Forelimb muscle (tissue), 1 donor: ENCODE data around the gene METTL22. TPM values are rescaled to one million over a fixed set of nuclear protein-coding genes. Genes with fewer than 3 reads are reported as not detected.

Source experiments
- DNase-seq: peaks from one replicate; pipeline ENCODE4 v3.0.0-alpha.2; 2013; ENCODE audit warnings: low read depth
- polyA plus RNA-seq: library from polyadenylated mRNA; unstranded; fragments of 120-200 nt; gene quantifications from one replicate; pipeline ENCODE4 v1.2.1, GENCODE V29; 2013; ENCODE audit not compliant: insufficient read length

The METTL22 gene
- polyA plus RNA-seq, 1 donor, result 22.1 TPM

DNA sequence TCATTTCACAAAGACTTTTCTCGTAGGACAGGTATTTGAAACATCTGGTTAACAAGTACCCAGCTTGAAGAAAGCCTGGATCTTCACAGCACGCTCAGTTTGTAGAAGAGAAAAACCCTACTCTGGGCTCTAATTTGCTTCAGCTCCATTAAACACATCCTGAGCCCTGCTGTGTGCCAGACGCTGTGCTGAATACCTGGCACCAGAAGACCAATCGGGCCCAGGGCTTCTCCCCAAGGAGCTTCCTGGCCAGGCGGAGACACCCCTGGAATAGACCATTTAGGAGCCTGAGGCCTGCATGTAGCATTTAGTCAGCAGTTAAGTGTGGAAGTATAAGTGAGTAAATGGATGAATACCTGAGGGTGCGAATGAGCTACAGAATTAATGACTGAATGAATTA, 44.0 kb downstream of the METTL22 start:
- no peak for DNase-seq

DNA sequence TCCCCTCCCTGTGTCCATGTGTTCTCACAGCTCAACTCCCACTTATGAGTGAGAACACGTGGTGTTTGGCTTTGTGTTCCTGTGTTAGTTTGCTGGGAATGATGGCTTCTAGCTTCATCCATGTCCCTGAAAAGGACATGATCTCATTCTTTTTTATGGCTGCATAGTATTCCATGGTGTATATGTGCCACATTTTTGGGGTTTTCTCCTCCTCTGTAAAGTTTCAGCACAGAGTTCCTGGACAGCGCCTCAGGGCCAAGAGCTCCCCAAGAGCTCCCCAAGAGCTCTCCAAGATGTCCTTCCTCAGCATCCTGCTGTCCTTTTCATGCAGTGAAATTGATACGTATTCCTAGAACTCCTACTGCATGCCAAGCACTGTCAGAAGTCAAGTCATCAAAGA, 46.0 kb downstream of the METTL22 start:
- no peak for DNase-seq

DNA sequence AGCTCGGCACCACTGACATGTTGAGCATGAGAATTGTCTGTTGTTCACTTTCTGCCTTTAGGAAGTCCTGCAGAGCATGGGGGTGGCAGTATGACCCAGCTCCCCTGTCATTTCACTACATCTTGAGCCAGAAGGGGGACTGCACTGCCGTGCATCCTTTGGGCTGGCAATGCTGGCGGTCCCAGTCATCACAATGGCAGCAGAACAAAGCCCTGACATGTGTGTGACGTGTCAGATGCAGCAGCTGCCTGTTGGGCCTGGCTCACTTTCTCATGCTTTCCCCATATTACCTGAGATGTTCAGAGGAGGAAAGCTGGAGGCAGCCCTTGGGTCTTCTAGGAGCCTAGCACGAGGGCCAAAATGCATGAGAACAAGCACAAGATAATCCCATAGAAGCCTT, 46.6 kb downstream of the METTL22 start:
- no peak for DNase-seq

DNA sequence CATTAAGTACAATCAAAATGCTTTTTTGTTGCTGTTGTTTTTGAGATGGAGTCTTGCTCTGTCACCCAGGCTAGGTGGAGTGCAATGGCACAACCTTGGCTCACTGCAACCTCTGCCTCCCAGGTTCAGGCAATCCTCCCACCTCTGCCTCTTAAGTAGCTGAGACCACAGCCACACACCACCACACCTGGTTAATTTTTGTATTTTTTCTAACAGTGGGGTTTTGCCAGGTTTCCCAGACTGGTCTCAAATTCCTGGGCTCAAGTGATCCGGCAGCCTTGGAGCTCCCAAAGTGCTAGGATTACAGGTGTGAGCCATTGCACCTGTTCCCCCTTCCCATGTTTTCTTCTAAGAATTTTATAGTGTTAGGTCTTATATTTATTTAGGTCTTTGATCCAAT, 48.0 kb downstream of the METTL22 start:
- DNase-seq, result no peak

DNA sequence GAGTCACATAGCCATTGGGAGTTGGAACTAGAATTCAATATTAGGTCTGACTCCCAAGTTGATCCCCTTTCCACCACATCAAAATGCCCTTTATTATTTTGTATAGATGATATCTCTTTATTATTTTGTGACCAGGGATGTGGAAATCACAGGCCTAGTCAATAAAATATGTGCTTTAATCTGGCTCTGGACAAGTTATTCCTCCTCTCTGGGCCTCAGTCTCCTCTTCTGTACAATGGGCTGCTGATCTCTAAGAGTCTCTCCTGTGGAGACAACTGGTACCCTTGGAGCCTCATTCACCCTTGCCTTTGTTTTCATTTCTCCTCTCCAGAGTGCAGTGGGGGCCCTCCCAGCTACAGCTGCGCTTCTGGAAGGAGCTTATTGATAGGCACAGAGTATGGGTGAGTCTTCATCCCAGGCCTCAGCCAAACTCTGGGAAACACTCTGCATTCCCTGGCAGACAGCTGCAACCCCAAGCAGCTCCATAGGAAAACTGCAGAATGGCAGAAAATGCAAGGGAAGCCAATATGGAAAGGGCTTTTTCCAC, 48.6 kb downstream of the METTL22 start:
- DNase-seq, result no peak

DNA sequence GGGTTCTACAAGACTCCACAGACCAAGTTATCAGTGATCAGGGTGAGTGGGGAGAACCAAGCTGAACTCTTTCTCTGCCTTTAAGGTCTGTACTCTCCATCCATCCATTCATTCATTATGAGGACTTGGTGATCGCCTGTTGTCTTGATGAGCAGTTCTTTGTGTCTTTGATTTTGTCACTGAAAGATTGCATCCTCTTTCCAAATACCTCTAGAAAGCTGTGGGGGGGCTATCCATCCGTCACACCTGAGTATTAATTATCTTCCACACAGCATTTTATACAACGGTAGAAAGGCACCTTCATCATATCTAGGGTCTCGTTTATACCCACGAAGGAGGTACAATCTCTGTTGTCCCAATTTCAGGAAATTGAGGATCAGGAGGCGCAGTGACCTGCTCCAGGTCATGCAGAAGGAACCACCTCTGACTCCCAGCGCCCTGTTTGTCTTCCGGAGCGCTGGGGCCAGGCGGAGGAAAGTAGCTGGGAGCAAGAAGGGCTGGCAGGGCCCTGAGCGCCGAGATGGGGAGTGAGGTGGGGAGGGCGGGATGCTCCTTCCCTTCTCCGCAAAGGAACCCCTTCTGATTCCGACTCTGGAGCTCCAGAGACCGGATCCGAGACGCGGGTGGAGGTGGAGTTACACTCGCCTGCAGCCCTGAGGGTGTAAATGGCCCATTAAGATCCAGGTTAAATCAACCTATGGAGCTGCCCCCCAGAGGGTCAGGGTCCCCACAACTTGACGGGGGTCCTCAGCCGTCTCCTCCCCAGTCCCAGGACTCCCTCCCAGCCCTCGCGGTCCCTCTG, 52.3 kb downstream of the METTL22 start:
- no peak for DNase-seq

DNA sequence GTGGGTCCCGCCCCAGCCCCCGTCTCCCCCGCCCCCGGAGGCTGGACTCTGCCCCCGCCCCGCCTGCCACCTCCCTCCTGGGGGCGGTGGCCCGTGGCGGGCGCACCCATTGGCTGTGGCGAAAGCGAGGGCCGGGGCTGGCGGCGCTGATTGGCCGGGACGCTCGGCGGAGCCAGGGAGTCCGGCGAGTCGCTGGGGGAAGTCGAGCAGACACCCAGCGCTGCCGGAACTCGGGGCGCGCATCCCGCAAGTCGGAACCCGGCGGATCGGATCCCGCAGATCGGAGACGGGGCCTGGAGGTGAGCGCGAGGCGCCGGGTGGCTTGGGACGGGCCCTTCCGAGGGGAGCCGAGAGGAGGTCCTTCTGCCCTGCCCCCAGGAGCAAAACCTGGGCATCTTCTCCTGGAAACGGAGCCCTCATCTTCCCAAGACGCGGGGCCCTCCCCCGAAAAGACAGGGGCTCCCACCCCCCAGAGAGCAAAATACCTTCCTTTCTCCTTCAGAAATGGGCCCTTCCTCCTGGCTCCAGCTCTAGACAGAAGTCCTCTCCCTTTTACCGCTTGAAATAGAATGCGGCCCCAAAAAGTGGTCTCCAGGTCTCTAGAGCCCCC, 53.0 kb downstream of the METTL22 start, which contains the start of gene ABAT:
ABAT (plus strand) TSS at position 205 of the 610 bp plus-strand sequence. CDS start 61,123 bp downstream, outside the sequence.
- peak; percentile 44 for DNase-seq

DNA sequence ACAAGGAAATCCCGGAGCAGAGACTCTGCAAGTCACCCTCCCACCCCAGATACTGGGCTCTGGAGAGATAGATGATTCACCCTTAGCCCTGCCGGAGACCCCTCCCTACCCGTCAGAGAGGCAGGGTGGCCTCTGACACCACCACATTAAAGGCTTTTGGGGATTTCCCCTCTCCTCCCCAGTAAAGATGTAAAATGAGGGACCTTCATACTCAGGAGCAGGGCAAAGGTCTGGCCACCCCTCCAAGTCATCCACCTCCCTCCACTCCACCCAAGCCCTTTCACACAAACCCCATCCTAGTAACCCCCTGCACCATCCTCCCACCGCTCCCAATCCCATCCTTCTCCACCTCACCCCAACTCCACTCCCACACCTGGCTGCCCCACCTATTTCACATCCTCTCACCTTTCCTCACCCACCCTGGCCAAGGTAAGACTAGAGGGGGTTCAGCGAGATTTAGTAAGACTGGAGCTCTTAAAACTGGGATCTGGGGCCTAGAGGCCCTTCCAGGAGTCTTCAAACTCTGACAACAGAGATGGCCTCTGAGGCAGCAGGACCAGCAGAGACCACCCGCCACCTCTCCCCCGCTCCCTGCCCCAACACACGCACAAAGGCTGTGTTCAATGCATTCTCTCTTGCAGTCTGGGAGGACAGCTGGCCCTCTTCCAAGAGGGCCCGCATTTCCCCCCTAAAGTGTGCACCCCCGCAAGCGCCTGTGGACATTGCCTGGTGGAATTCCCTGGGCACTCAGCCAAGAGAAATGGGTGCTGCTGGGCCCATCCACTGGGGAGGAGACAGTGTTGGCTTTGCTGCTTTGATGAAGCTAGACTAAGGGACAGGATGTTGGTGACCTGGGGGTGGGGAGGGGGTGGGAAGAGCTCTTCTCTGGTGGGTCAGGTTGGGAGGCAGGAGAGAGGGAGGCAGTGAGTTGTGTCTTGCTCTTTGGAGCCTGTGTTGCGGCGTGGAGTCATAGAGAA, 54.0 kb downstream of the METTL22 start:
- DNase-seq, result no peak

DNA sequence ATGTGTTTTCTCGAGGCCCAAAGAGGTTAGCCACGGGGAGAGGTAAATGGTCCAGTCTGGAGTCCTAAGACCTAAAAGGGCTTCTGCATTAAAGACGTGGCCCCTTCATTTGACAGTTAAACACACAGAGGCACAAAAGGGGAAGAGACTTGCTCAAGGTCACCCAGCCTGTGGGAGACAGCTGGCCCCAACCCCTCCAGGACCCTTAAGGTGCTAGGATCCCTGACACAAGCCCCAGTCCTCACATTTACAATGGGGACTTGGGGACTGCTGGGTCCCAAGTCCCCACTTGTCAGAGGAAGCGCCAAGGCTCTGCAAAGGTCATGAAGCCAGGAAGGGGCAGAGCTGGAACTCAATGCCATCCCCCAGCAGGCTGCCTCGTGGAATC, 54.7 kb downstream of the METTL22 start:
- DNase-seq, result no peak

DNA sequence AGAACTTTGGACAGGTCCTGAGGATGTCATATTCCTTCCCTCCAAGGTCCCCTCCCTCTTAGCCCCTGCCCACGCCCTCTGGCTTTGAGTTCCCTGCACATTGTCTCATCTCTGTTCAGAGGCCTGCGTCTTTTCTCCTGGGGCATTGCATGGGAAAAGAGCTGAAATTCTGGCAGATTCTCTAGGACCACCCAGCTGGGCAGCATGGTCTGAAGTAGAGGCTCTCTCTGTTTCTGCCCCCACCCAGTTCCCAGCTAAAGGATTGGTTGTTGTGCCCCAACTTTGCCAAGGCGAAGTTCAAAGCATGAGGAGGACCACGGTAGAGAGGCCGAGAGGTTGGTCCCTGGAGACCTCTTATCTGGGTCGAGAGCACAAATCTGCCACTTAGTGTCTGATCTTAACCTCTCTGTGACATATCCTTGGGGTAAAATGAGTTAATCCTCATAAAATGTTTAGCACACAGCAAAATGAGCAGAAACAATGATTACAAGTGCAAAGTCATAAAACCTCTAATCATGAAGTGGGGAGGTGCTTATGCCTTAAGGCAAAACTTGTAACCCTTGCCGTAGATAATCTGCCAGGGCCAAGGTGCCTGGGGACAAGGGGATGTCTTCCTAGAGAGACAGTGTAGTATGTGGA, 55.4 kb downstream of the METTL22 start:
- DNase-seq, result no peak

DNA sequence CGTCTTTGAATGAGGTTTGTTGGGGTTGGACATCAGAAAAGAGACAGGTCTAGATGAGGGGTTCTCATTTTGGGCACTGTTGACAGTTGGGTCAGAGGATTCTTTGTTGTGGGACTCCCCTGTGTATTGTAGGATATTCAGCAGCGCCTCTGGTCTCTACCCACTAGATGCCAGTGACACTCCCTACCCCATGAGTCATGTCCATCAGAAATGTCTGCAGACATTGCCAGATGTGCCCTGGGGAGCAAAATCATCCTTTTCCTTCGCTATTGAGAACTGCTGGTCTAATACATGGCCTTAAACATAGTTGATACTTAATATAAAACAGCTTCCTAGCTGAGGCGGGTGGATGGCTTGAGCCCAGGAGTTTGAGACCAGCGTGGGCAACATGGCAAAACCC, 56.0 kb downstream of the METTL22 start:
- DNase-seq, result no peak

DNA sequence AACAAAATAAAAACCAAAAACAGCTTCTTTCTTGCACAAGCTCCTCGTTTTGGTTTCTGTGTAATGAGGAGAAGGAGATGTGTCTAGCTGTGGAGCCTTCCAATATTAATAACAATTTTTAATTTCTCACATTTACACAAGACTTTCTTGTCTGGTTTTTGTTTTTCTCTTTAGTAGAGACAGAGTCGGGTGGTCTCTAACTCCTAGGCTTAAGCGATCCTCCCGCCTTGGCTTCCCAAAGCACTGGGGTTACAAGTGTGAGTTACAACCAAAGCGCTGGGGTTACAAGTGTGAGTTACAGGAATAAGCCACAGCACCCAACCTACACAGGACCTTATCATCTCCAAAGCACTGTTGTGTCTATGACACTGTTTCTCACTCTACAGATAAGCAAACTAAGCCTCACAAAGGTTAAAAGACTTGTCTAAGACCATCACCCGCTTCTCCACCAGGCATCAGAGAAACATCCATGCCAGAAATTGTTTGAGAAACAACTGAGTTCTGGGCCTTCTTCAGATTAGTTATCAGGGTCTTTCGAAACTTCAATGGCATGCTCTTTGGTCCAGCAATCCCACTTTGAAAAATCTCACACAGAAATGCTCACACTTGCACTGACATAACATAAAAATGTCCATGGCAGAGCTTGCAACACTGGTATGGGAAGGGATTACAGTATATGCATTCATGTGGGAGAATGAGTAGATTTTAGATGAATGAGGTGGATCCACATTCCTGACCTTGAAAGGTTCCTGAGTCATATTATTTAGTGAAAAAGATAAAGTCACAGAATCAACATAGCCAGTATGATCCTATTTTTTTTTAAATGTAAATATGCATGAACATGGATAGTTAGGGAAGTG, 56.8 kb downstream of the METTL22 start:
- DNase-seq, result no peak

DNA sequence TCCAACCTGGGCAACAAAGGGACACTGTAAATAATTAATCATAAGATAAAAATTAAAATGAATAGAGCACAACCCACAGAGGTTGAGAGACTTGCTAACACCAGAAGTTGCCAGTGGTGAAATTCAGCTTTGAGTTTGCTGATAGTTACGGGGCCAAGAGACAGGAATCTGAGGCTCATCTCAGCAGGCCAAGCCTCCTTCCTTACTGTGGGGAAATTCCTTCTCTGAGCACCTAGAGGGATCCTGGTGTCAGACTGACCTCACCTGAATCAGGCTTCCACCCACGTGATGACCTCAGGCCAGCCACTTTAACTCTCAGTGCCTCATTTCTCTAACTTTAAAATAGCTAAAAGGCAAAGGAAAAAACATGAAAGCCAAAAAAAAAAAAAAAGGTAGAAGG, 57.7 kb downstream of the METTL22 start:
- DNase-seq, result no peak

DNA sequence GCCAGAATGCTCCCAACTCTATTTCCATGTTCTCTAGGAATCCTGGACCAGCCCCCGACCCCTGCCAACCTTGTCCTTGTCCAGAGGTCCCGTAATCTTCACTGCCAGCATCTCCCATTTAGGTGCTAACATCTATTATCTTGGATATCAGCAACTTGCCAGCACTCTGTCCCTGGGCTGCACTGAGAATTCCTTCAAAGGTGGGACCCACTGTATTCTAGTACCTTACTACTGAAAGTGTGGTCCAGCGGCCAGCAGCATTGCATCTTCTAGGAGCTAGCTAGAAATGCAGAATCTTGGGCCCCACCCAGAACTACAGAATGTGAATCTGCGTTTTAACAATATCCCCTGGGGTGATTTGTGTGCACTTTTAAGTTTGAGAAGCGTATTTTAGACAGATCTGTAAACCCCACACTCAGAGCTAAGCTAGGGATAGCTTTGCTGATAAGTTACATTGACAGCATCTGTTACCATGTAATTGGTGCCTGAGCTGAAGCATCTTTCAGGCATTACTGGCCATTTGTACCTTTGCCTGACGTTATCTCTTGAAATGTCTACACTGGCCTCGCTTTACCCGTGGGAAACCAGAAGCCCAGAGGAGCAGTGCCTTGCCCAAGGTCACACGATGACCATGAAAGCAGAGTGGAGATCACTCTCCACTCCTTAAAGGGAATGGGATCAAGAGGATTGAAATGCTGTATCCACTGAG, 61.2 kb downstream of the METTL22 start:
- DNase-seq, result no peak

DNA sequence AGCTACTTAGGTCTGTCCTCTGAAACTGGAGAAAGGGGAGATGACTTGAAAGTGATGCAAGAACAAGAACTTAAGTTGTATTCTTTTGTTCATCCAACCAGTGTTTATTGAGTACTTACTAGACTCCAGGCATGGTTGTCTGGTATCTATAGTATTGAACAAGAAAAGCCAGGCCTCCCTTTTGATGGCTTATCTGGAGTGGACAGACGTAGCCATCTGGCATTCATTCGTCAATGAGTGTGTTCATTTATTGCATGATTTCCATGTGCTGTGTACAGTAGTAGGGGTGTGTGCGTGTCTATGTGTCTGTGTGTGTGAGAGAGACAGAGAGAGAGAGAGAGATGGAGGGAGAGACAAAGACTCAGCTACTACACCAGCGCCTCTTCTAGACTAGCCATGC, 62.1 kb downstream of the METTL22 start:
- no peak for DNase-seq

DNA sequence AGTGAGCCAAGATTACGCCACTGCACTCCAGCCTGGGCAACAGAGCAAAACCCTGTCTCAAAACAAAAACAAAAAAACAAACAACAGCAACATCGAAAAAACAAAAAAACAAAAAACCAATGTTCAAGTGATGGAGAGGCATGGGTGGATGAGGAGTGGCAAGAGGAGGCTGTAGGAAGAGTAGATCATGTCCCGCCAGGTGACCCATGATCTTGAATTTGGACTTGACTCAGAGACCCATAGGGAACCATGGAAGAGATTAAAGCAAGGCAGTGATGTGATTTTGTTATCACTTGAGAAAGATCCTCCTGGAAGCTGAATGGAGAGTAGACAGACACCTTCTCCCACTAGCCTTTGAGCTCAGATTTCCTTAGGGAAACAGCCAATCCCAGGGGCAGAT, 64.1 kb downstream of the METTL22 start:
- no peak for DNase-seq

DNA sequence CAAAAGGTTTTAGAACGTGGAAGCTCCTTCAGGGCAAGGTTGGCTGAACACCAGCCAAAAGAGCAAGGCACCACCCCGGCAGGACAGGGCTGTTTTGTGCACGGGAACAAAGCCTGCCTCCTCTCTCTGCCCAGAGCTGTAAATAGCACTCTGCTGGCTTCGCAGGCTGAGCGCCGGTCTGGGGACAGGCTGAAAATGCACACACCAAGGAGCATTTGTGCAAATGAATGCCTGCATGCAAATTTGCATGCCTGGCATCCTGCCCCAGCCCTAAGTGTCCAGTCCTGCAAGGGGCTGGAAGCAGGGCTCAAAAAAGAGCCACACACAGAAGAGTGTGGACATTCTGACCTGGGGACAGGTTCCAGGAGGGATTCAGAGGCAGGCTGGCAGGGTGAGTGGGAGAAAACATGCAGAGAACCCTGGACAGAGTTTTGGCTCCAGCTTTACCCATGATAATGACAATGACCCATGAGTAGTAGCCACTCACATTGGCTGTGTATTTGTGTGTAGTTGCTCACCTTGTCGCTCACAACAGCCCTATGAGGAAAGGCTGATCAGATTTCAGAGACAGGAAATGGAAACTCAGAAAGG, 64.6 kb downstream of the METTL22 start:
- no peak for DNase-seq

DNA sequence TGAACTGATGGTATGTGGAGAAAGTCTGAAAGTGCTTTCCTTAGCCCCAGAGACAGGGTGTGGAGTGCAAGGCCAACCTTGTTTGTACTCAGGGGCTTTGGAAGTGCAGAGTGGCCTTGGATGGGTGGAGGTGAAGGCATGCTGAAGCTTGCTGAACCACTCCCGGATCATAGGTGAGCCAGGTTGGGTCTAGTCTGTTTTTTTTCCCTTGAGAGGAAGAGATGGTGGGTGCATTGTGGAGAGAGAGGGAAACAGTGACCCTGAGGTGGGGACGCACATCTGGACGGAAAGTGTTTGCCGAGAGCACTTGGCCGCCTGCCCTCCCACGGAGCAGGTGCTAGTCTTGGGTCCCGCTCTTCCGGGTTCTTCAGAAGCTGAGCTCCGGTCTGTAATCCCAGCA, 65.4 kb downstream of the METTL22 start:
- no peak for DNase-seq

DNA sequence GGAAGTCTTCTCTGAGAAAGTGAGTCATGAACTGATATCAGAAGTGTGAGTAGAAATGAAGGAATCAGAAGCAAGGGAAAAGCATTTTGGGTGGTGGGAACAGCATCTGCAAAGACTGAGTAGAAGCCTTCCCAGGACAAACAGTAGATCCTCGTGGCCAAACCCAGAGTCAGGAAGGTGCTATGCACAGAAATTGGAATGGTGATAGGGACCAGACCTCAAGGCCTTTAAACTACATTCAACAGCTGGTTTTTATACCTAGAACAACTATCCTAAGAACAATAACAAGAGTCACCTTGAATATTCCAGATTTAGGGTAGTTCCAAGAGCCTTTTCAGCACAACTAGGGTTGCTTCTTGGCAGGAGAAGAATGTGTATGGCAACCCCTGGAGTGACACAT, 68.2 kb downstream of the METTL22 start:
- DNase-seq, result no peak
